NCI-H446 treated with DMSO at 0.1 percent for 48 hours (cell line): ENCODE results near the gene CD4.
"Not testable (repeated sequence)": the region's sequence is repeated elsewhere in the genome, so short reads cannot be mapped to it uniquely, and the experiment has no call there.

Source experiments
- DNase-seq: peaks from one replicate; lab custom pipeline; 2025; lab: John Stamatoyannopoulos, UW

Gene CD4

GRCh38 chr12:6868211-6869048, 79.1 kb downstream of the CD4 start:
- DNase-seq: no peak

GRCh38 chr12:6869049-6870021, 80.0 kb downstream of the CD4 start:
- DNase-seq: peak; percentile 34

DNA sequence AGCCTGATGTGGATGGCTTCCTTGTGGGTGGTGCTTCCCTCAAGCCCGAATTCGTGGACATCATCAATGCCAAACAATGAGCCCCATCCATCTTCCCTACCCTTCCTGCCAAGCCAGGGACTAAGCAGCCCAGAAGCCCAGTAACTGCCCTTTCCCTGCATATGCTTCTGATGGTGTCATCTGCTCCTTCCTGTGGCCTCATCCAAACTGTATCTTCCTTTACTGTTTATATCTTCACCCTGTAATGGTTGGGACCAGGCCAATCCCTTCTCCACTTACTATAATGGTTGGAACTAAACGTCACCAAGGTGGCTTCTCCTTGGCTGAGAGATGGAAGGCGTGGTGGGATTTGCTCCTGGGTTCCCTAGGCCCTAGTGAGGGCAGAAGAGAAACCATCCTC, 81.0 kb downstream of the CD4 start:
- DNase-seq: not testable (repeated sequence)
